Thyroid gland (tissue), 4 donors: ENCODE measurements around the gene TP53BP2.

Experiments used
- CTCF ChIP-seq, 6 experiments: fragments of 200-600 bp in 3 of 6; fragments of 450-650 bp in 3 of 6; sonication (generic) in 3 of 6; IDR thresholded peaks; one replicate each; pipeline ENCODE4 v1.5.1; 2016 to 2019; ENCODE audit warnings: antibody characterized with exemption in 6 of 6, mild to moderate bottlenecking in 2 of 6, inconsistent platforms in 1 of 6, moderate library complexity in 1 of 6
- POLR2A ChIP-seq, 2 donors: fragments of 450-650 bp; IDR thresholded peaks; one replicate each; pipeline ENCODE4 v1.6.1; 2017; ENCODE audit warnings: antibody characterized with exemption in 2 of 2, mild to moderate bottlenecking in 2 of 2, moderate library complexity in 1 of 2

GRCh38 chr1:223838125-223838854, 7.5 kb downstream of the TP53BP2 start:
- TF ChIP-seq CTCF (IDR thresholded peaks at IDR 0.05) (no peak), POLR2A (IDR thresholded peaks at IDR 0.05) (no peak)
